C4-2B (cell line): ENCODE results near the gene NEUROG1.

Experiments
- H3K27ac ChIP-seq: fragments of 450-650 bp; 2 replicates; pipeline ENCODE4 v1.5.1; 2017
- ZFX ChIP-seq: fragments of 450-650 bp; IDR thresholded peaks from 2 replicates; pipeline ENCODE4 v1.6.1; 2017
- TF ChIP-seq, protein P1 (sequence below): fragments of 450-650 bp; conservative IDR thresholded peaks from 2 replicates; pipeline ENCODE4 v1.5.1; 2017; ENCODE audit warnings: mild to moderate bottlenecking

The NEUROG1 gene

DNA sequence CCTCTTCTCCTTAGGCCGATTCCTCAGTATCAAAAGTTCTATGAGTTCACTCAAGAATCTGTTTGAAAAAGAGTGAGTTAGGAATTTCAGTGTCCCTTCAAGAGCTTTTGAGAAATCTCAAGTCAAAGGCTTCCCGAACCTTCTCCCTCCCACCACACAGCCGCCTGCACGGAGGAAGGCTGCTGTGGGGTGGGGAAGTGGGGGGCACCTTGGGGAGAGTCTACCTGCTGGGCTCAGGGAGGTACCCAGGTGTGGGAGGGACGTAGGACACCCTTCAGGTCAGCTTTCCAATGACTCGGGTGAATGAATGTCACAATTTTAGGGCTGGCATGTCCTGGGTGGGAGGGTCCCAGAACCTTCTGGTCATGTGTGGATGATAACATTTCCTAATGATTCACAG lies 25.5 kb upstream of the NEUROG1 start:
- TF ChIP-seq ZFX: no peak
- TF ChIP-seq, protein P1, sequence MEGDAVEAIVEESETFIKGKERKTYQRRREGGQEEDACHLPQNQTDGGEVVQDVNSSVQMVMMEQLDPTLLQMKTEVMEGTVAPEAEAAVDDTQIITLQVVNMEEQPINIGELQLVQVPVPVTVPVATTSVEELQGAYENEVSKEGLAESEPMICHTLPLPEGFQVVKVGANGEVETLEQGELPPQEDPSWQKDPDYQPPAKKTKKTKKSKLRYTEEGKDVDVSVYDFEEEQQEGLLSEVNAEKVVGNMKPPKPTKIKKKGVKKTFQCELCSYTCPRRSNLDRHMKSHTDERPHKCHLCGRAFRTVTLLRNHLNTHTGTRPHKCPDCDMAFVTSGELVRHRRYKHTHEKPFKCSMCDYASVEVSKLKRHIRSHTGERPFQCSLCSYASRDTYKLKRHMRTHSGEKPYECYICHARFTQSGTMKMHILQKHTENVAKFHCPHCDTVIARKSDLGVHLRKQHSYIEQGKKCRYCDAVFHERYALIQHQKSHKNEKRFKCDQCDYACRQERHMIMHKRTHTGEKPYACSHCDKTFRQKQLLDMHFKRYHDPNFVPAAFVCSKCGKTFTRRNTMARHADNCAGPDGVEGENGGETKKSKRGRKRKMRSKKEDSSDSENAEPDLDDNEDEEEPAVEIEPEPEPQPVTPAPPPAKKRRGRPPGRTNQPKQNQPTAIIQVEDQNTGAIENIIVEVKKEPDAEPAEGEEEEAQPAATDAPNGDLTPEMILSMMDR: no peak
- no peak overlapping the region for H3K27ac ChIP-seq

DNA sequence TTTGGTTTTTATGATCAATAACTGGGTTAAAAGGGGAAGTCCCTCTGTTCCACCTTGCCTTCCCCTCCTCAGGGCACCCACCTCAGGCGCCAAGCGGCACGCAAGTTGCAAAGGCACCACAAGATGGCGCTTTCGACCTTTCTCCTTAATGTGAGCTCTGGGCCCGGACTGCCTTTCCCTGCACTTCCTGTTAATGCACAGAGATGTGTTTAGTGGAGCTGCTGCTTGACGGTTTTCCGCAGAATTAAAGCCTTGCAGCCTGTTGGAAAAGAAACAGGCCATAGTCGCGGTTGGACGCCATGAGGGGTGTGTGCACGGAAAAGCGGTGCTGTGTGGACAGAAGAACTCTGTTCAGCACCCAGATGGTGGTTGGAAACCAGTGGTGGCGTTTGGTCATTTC lies 25.1 kb upstream of the NEUROG1 start:
- TF ChIP-seq ZFX: no peak
- TF ChIP-seq, protein P1: peak; percentile 96
- H3K27ac ChIP-seq: no peak overlapping the region

DNA sequence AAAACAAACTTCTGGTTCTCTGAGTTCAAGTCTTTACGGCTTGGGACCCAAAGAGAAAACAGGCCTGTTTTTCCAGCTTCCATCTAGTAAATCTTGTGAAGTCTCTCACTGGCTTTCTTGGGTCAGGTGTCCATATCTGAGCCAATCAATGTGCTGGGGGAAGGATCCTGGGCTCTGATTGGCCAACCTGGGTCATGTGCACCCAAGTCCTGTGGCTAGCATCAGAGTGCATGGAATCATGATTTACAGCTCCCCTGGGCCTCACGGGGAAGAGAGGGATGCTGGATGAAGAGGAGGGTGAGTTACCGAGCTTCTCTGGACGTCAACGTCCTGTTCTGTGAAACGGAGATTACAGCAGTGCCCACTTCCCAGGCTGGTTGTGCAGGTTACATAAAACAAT lies 23.6 kb upstream of the NEUROG1 start:
- no peak for TF ChIP-seq ZFX
- TF ChIP-seq, protein P1: no peak
- no peak overlapping the region for H3K27ac ChIP-seq

DNA sequence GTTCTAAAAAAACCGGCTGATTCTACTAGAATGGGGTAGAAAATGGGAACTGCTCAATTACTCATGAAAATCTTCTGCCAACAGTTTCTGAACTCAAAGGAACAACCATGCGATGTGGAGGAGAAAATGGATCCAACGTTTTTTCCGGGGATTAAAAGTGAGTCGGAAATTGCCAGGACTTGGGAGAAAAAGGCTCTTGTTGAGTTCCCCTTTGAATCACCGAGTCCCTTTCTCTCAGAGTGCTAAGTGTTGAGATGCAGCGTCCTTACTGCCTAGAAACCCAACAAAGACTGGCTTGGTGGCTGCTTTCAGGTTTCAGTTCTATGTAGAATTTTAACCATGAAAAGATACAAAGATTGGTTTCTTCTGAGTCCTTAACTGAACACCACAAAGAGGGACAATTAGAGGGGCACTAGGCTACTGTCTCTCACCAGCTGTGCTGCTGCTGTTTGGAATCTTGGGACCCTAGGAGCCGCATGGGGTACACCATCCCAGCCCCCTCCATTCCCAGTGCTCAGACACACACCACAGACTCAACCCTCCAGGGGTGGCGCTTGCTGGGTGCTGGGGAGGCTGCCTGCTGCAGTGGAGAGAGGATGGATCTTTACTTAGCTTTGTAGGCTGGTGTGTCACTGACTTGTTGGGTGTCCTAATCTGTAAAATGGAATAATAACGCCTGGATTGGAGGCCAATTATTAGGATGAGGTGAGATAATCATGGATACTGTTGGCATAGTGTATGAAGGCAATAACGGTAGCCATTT lies 21.5 kb upstream of the NEUROG1 start:
- TF ChIP-seq, protein P1: no peak
- no peak for TF ChIP-seq ZFX
- no peak overlapping the region for H3K27ac ChIP-seq

DNA sequence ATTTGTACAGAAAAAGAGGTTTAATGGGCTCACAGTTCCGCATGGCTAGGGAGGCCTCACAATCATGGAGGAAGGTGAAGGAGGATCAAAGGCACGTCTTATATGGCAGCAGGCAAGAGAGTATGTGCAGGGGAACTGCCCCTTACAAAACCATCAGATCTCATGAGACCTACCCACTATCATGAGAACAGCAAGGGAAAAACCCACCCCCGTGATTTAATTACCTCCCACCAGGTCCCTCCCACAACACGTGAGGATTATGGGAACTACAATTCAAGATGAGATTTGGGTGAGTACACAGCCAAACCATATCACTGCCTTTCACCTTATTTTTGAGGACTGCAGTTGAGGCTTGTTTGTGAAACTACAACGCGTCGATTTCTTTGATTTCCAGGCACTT lies 20.9 kb upstream of the NEUROG1 start:
- no peak overlapping the region for H3K27ac ChIP-seq
- TF ChIP-seq, protein P1: no peak
- TF ChIP-seq ZFX: no peak

DNA sequence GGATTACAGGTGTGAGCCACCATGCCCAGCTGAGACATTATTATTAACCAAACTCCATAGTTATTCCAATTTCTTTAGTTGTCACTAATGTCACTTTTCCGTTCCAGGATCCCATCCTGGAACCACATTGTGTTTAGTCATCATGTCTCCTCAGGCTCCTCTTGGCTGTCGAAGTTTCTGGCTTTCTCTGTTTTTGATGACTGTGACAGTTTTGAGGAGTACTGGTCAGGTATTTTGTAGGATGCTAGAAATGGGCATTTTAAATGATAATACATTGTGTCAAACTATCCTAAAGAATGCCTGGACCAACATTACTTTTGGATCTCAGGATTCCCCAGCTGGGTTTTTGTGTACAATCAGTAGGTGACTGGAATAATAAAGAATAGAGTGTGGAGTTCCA lies 19.8 kb upstream of the NEUROG1 start:
- H3K27ac ChIP-seq: no peak overlapping the region
- no peak for TF ChIP-seq ZFX
- TF ChIP-seq, protein P1: no peak

DNA sequence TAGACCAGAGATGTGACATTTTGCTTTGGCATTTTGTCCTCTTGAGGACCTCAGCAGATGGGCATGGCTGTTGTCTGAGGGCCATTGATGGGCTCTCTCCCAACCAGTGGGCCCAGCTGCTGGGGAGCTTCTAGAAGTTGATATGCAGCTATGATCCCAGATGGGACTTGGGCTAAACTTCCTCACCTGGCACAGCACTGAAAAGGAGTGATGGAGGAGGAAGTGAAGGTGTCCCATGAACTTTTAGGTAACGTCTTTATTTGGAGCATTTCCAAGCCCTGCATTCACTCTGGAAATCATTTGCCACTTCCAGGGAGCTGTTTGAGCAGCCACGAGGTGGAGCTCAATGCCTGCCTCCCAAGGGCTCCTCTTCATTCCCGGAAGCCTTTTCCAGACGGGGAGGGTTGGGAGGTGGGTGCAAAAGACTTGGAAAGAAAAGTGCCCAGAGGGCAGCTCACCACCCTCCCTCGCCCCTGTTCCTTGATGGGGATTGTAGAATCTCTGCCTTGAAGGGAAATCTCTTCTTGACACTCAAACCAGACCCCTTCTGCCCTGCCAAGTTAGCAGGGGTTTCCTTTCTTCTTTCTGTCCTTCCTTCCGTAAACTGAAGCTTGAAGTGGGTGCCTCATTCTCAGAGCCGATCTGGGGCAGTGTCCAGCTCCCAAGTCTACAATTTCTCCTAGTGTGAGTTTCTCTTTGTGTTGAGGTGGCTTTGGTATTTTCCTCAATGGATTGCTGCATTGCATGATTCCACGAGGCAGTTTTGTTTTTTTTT lies 18.1 kb upstream of the NEUROG1 start:
- TF ChIP-seq ZFX: no peak
- TF ChIP-seq, protein P1: peak; percentile 84
- no peak overlapping the region for H3K27ac ChIP-seq
